ENCODE data around the gene ATOX1.

The ATOX1 gene

DNA sequence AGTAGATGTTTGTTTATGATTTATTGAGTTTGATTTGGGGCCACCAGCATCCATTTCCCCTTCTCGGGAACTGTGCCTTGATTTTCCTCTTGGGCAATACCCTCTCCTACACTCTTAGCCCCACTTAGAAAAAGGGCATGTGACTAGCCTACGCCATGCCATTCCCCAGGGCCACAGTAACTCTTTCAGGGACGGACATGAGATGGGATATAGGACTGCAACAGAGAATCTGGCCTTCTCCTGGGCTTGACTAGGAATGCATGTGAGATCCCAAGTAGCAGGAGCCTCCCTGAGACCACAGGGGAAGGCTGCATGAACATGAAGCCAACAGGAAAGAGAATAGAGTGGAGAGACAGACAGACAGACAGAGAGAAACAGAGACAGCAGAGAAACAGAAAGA, 41.0 kb downstream of the ATOX1 start:
- H3K4me1 ChIP-seq (ENCODE audit: low read length): peaks cover 30% of the 10 kb centered on the region
- H3K4me3 ChIP-seq (ENCODE audit: low read length): no peak overlapping the region
- H3K36me3 ChIP-seq (replicated peaks; ENCODE audit: insufficient read depth, low read length): no peaks in the 10 kb centered on the region
- peaks cover 28% of the 10 kb centered on the region for H3F3A ChIP-seq (ENCODE audit: insufficient read depth, low read length)
- H3K79me2 ChIP-seq (ENCODE audit: low read length): no peaks in the 10 kb centered on the region
- H3K9me3 ChIP-seq (replicated peaks; ENCODE audit: insufficient read depth, low read length): no peaks in the 10 kb centered on the region
- no peaks in the 10 kb centered on the region for H4K20me1 ChIP-seq (ENCODE audit: insufficient read depth, low read length)
- no peak overlapping the region for H2AFZ ChIP-seq (ENCODE audit: low read length)
- H3K27me3 ChIP-seq (replicated peaks; ENCODE audit: insufficient read depth, low read length): no peaks in the 10 kb centered on the region
- H3K9me2 ChIP-seq (replicated peaks; ENCODE audit: insufficient read depth, low read length): no peaks in the 10 kb centered on the region
- no peak overlapping the region for H3K27ac ChIP-seq (ENCODE audit: low read length)
- TF ChIP-seq, protein P1, sequence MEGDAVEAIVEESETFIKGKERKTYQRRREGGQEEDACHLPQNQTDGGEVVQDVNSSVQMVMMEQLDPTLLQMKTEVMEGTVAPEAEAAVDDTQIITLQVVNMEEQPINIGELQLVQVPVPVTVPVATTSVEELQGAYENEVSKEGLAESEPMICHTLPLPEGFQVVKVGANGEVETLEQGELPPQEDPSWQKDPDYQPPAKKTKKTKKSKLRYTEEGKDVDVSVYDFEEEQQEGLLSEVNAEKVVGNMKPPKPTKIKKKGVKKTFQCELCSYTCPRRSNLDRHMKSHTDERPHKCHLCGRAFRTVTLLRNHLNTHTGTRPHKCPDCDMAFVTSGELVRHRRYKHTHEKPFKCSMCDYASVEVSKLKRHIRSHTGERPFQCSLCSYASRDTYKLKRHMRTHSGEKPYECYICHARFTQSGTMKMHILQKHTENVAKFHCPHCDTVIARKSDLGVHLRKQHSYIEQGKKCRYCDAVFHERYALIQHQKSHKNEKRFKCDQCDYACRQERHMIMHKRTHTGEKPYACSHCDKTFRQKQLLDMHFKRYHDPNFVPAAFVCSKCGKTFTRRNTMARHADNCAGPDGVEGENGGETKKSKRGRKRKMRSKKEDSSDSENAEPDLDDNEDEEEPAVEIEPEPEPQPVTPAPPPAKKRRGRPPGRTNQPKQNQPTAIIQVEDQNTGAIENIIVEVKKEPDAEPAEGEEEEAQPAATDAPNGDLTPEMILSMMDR (IDR thresholded peaks at IDR 0.05; ENCODE audit: low read length): no peak
- TF ChIP-seq EZH2 (optimal IDR thresholded peaks at IDR 0.05; ENCODE audit: low read depth, low read length): no peak
- TF ChIP-seq EZH2phosphoT487 (IDR thresholded peaks at IDR 0.05; ENCODE audit: low read length): no peak
- H3K9ac ChIP-seq (ENCODE audit: low read length): no peak overlapping the region
- DNase-seq: no peak
- no peak overlapping the region for H3K4me2 ChIP-seq (ENCODE audit: low read depth, low read length)

- H3K9me2 ChIP-seq (replicated peaks; ENCODE audit: insufficient read depth, low read length): no peaks in the 10 kb centered on the region
- no peak overlapping the region for H3K9ac ChIP-seq (ENCODE audit: low read length)
- no peaks in the 10 kb centered on the region for H3K9me3 ChIP-seq (replicated peaks; ENCODE audit: insufficient read depth, low read length)
- H3K4me3 ChIP-seq (ENCODE audit: low read length): no peak overlapping the region
- peaks cover 2% of the 10 kb centered on the region; the same call in 1 of the 2 replicates for H3K4me1 ChIP-seq (ENCODE audit: low read length)
- no peak overlapping the region for H3K4me2 ChIP-seq (ENCODE audit: low read depth, low read length)
- TF ChIP-seq, protein P1 (IDR thresholded peaks at IDR 0.05; ENCODE audit: low read length): no peak
- no peak for TF ChIP-seq EZH2phosphoT487 (IDR thresholded peaks at IDR 0.05; ENCODE audit: low read length)
- H4K20me1 ChIP-seq (ENCODE audit: insufficient read depth, low read length): no peaks in the 10 kb centered on the region
- H3K27ac ChIP-seq (ENCODE audit: low read length): no peak overlapping the region
- DNase-seq: no peak
- no peaks in the 10 kb centered on the region for H3K36me3 ChIP-seq (replicated peaks; ENCODE audit: insufficient read depth, low read length)
- no peaks in the 10 kb centered on the region for H3K27me3 ChIP-seq (replicated peaks; ENCODE audit: insufficient read depth, low read length)
- no peaks in the 10 kb centered on the region for H3F3A ChIP-seq (ENCODE audit: insufficient read depth, low read length)
- H2AFZ ChIP-seq (ENCODE audit: low read length): no peak overlapping the region
- H3K79me2 ChIP-seq (ENCODE audit: low read length): no peaks in the 10 kb centered on the region
Measured at GRCh38 chr5:151709109-151709735, 49.2 kb downstream of the ATOX1 start.

DNA sequence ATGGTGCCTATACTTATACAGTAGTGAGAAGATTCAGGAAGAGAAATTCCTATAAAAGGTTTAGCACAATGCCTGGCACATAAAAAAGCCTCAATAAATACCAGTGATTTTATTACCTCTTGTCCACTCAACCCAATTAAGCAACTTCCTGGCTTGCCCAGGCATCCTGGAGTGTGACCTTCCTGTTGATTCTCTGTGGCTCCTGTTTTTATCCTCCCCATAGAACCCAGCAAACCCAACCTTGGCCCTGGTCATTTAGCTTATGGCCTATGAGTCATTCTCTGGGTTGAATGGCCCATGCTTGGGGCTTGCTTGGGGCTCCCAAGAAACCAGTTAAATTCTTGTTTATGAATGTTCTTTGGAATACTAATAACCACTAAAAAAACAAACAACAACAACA, 50.3 kb downstream of the ATOX1 start:
- Histone ChIP-seq H3K27me3 (replicated peaks; ENCODE audit: insufficient read depth, low read length) (no peaks in the 10 kb centered on the region), H2AFZ (ENCODE audit: low read length) (no peak overlapping the region), H3K4me2 (ENCODE audit: low read depth, low read length) (no peak overlapping the region), H3K27ac (ENCODE audit: low read length) (no peak overlapping the region), H3K9ac (ENCODE audit: low read length) (no peak overlapping the region), H3K36me3 (replicated peaks; ENCODE audit: insufficient read depth, low read length) (no peaks in the 10 kb centered on the region), H3K9me3 (replicated peaks; ENCODE audit: insufficient read depth, low read length) (no peaks in the 10 kb centered on the region), H3K4me3 (ENCODE audit: low read length) (no peak overlapping the region), H3K79me2 (ENCODE audit: low read length) (no peaks in the 10 kb centered on the region), H3K4me1 (ENCODE audit: low read length) (peaks cover 11% of the 10 kb centered on the region), H4K20me1 (ENCODE audit: insufficient read depth, low read length) (no peaks in the 10 kb centered on the region), H3F3A (ENCODE audit: insufficient read depth, low read length) (no peaks in the 10 kb centered on the region), H3K9me2 (replicated peaks; ENCODE audit: insufficient read depth, low read length) (no peaks in the 10 kb centered on the region)
- DNase-seq: no peak
- TF ChIP-seq EZH2phosphoT487 (IDR thresholded peaks at IDR 0.05; ENCODE audit: low read length) (no peak), EZH2 (optimal IDR thresholded peaks at IDR 0.05; ENCODE audit: low read depth, low read length) (no peak)
- TF ChIP-seq, protein P1 (IDR thresholded peaks at IDR 0.05; ENCODE audit: low read length): no peak
